ENCODE measurements around the gene CERT1. TPM values are rescaled to one million over a fixed set of nuclear protein-coding genes. Genes with fewer than 3 reads are reported as not detected.

Gene CERT1
- total and polyA plus RNA-seq, 2 donors from 2014 or later = 14.5 to 50.1 TPM

DNA sequence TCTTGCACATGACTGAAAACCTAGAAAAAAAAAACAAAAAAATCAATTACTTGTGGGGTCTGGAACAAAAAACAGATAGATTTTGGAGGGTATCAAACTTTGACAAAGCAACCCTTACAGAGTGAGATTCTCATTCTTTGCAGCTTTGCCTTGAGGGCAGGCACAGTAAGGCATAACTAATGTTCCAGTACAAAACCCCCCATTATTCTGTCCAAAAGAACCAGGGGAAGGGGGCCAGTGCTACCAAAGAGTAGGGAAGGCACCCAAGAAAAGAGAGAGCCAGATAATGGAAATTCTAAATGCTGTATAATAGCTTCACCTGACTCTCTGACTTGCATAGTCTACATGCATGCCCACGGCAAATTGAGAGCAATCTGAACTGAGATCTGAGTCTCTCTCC is 13.2 kb upstream of the CERT1 start:
- TF ChIP-seq, protein P1, sequence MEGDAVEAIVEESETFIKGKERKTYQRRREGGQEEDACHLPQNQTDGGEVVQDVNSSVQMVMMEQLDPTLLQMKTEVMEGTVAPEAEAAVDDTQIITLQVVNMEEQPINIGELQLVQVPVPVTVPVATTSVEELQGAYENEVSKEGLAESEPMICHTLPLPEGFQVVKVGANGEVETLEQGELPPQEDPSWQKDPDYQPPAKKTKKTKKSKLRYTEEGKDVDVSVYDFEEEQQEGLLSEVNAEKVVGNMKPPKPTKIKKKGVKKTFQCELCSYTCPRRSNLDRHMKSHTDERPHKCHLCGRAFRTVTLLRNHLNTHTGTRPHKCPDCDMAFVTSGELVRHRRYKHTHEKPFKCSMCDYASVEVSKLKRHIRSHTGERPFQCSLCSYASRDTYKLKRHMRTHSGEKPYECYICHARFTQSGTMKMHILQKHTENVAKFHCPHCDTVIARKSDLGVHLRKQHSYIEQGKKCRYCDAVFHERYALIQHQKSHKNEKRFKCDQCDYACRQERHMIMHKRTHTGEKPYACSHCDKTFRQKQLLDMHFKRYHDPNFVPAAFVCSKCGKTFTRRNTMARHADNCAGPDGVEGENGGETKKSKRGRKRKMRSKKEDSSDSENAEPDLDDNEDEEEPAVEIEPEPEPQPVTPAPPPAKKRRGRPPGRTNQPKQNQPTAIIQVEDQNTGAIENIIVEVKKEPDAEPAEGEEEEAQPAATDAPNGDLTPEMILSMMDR (IDR thresholded peaks at IDR 0.05; ENCODE audit: borderline replicate concordance, extremely low read depth, insufficient read depth) = no peak
- FAIRE-seq = no peak
- Histone ChIP-seq H3K36me3 (ENCODE audit: control insufficient read depth in 2 of 3, insufficient read depth in 3 of 3, low read length in 3 of 3) (no peaks in the 10 kb centered on the region), H3K9ac (ENCODE audit: low read length in 3 of 3) (no peak overlapping the region), H3K27ac (ENCODE audit: low read depth in 2 of 2, low read length in 2 of 2) (no peak overlapping the region), H3K27me3 (ENCODE audit: control insufficient read depth, insufficient read depth, low read length) (no peaks in the 10 kb centered on the region), H3K9me3 (ENCODE audit: control insufficient read depth in 2 of 3, insufficient read depth in 1 of 3, low read length in 3 of 3) (peaks cover 0 to 15% (median 0%) of the 10 kb centered on the region in 3 donors), H3K4me3 (ENCODE audit: low read length in 3 of 3) (no peak overlapping the region), H3K4me1 (ENCODE audit: control insufficient read depth in 2 of 3, insufficient read depth in 2 of 3, low read depth in 1 of 3, low read length in 3 of 3) (no peaks in the 10 kb centered on the region)
- intact Hi-C loops (cut with DNase I) = no loop called here
- no peak for DNase-seq

DNA sequence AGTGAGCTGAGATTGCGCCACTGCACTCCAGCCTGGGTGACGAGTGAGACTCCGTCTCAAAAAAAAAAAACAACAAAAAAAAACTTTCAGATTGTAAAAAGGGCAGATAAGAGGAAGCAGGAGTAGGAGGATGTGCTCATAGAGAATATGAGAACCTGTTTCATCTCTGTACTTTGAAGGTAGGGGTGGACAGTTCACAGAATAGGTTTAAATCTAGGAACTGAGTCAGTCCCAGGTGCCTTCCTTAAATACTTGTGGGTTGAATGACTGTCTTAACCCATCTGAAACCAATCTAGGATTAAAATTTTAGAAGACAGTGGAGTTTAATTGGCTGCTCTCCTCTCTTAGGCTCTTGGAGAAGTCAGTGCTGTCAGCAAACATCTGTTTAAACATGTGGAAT is 12.6 kb upstream of the CERT1 start:
- Histone ChIP-seq H3K36me3 (ENCODE audit: control insufficient read depth in 2 of 3, insufficient read depth in 3 of 3, low read length in 3 of 3) (no peaks in the 10 kb centered on the region), H3K27me3 (ENCODE audit: control insufficient read depth, insufficient read depth, low read length) (no peaks in the 10 kb centered on the region), H3K9me3 (ENCODE audit: control insufficient read depth in 2 of 3, insufficient read depth in 1 of 3, low read length in 3 of 3) (peaks cover 0 to 15% (median 0%) of the 10 kb centered on the region in 3 donors), H3K4me3 (ENCODE audit: low read length in 3 of 3) (no peak overlapping the region), H3K9ac (ENCODE audit: low read length in 3 of 3) (no peak overlapping the region), H3K27ac (ENCODE audit: low read depth in 2 of 2, low read length in 2 of 2) (no peak overlapping the region), H3K4me1 (ENCODE audit: control insufficient read depth in 2 of 3, insufficient read depth in 2 of 3, low read depth in 1 of 3, low read length in 3 of 3) (no peaks in the 10 kb centered on the region)
- no peak for FAIRE-seq
- no peak for DNase-seq
- TF ChIP-seq, protein P1 (IDR thresholded peaks at IDR 0.05; ENCODE audit: borderline replicate concordance, extremely low read depth, insufficient read depth) = no peak
- intact Hi-C loops (cut with DNase I) = no loop called here

DNA sequence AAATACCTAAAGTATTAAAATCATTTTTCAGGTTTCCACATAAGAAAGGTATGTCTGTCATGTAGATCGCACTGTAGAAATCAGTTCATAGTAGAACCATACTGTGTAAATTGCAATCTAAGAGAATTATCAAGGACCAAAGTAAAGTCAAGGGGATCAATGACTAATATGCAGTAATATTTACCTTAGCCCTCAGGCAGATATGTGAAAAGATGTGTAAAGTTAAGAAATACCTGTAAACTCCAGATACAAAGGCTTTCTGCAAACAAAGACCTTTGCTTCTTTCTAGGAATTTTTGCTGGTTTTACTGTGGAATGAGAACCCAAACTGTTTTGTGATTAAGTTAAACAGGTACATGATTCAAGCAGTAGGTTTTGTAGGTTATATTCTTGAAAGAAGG is 11.8 kb upstream of the CERT1 start:
- Histone ChIP-seq H3K4me1 (ENCODE audit: control insufficient read depth in 2 of 3, insufficient read depth in 2 of 3, low read depth in 1 of 3, low read length in 3 of 3) (no peaks in the 10 kb centered on the region), H3K9me3 (ENCODE audit: control insufficient read depth in 2 of 3, insufficient read depth in 1 of 3, low read length in 3 of 3) (peaks cover 0 to 15% (median 0%) of the 10 kb centered on the region in 3 donors), H3K27me3 (ENCODE audit: control insufficient read depth, insufficient read depth, low read length) (no peaks in the 10 kb centered on the region), H3K27ac (ENCODE audit: low read depth in 2 of 2, low read length in 2 of 2) (no peak overlapping the region), H3K36me3 (ENCODE audit: control insufficient read depth in 2 of 3, insufficient read depth in 3 of 3, low read length in 3 of 3) (no peaks in the 10 kb centered on the region), H3K9ac (ENCODE audit: low read length in 3 of 3) (no peak overlapping the region), H3K4me3 (ENCODE audit: low read length in 3 of 3) (no peak overlapping the region)
- TF ChIP-seq, protein P1 (IDR thresholded peaks at IDR 0.05; ENCODE audit: borderline replicate concordance, extremely low read depth, insufficient read depth) = no peak
- FAIRE-seq (no peak), DNase-seq (no peak)
- intact Hi-C loops (cut with DNase I) = no loop called here

DNA sequence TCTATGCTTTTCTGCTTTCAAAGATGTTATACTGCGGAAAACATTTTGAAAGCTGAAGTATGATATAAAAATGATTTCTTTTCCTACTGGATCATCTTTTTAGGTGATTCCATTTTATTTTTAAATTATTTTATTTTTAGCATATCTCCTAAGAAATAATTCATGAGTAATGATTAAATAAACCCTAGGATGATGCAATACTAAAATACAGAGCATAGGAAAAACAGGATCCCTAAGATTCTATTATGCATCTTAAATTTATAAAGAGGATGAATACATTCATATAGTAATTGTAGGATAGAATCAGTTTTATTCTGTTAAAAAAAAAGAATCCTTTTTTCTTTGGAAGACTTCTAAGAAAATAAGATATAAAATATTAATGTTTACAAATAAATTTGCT is 11.1 kb upstream of the CERT1 start:
- no peak overlapping the region for H3K9ac ChIP-seq (ENCODE audit: low read length in 3 of 3)
- TF ChIP-seq, protein P1 (IDR thresholded peaks at IDR 0.05; ENCODE audit: borderline replicate concordance, extremely low read depth, insufficient read depth) = no peak
- intact Hi-C loops (cut with DNase I) = no loop called here
- no peaks in the 10 kb centered on the region for H3K36me3 ChIP-seq (ENCODE audit: control insufficient read depth in 2 of 3, insufficient read depth in 3 of 3, low read length in 3 of 3)
- H3K27me3 ChIP-seq (ENCODE audit: control insufficient read depth, insufficient read depth, low read length) = no peaks in the 10 kb centered on the region
- FAIRE-seq = no peak
- H3K4me1 ChIP-seq (ENCODE audit: control insufficient read depth in 2 of 3, insufficient read depth in 2 of 3, low read depth in 1 of 3, low read length in 3 of 3) = no peaks in the 10 kb centered on the region
- H3K27ac ChIP-seq (ENCODE audit: low read depth in 2 of 2, low read length in 2 of 2) = no peak overlapping the region
- no peak overlapping the region for H3K4me3 ChIP-seq (ENCODE audit: low read length in 3 of 3)
- no peak for DNase-seq
- peaks cover 0 to 15% (median 0%) of the 10 kb centered on the region in 3 donors for H3K9me3 ChIP-seq (ENCODE audit: control insufficient read depth in 2 of 3, insufficient read depth in 1 of 3, low read length in 3 of 3)

Data from kidney (tissue), 14 donors.